Fibroblast of mammary gland (primary cell): ENCODE results near the gene RAB40B.
"Not testable (repeated sequence)": the region's sequence is repeated elsewhere in the genome, so short reads cannot be mapped to it uniquely, and the experiment has no call there.

ENCODE experiments used
- DNase-seq: peaks from one replicate; pipeline ENCODE4 v3.0.0-alpha.2; 2010; ENCODE audit warnings: low read depth
- H3K4me3 ChIP-seq: 2 replicates; pipeline ENCODE4 v1.5.1; 2011; ENCODE audit warnings: low read depth, mild to moderate bottlenecking, low read length, moderate library complexity; ENCODE audit not compliant: control insufficient read depth
- CTCF ChIP-seq: conservative IDR thresholded peaks from 2 replicates; pipeline ENCODE4 v1.5.1; 2011; ENCODE audit warnings: low read depth, low read length, inconsistent platforms; ENCODE audit not compliant: control insufficient read depth, insufficient read depth

The RAB40B gene, protein sequence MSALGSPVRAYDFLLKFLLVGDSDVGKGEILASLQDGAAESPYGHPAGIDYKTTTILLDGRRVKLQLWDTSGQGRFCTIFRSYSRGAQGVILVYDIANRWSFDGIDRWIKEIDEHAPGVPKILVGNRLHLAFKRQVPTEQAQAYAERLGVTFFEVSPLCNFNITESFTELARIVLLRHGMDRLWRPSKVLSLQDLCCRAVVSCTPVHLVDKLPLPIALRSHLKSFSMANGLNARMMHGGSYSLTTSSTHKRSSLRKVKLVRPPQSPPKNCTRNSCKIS

DNA sequence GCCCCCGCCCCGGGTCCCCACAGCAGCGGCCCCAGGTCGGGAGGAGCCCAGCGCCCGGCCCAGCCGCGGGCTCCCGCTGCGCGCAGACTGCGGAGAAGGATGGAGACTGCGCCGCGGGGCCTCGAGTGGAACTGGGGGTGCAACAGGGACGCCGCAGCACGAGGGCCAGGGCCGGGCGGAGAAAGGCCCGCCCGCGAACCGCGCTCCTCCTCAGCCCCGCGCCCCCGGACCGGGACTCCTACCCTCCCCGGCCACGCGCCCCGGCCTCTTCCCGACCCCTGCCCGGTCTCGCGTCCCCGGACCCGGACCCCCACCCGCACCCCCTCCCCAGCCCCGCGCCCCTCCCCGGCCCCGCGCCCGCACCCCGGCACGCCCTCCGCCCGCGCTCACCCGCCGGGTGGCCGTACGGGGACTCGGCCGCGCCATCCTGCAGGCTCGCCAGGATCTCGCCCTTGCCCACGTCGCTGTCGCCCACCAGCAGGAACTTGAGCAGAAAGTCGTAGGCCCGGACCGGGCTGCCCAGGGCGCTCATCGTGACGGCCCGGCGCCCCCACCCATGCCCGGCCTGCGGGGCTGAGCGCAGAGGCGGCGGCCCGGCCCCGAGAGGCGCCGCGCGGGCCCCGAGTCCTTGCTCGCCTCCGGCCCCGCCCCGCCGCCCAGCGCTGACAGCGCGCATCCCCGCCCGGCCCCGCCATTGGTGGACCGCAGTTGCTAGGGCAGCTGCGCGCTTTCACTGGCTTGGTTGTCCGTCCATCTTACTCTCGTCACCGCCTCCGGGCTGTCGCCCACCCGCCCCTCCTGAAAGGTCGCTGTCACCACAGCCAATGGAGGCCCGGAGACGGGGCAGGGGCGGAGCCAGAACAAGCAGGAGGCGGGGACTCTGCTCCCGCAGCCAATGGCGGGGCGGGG is at the start of gene RAB40B:
Gene RAB40B (minus strand): TSS at position 634 of the 909 bp plus-strand sequence. CDS start 102 bp downstream, at position 532.
- H3K4me3 ChIP-seq: peak within 1 kb of the TSS; percentile 53
- no peak for TF ChIP-seq CTCF
- peak; percentile 97 for DNase-seq

GRCh38 chr17:82745524-82745923 is 47.0 kb upstream of the RAB40B start:
- DNase-seq: no peak
- H3K4me3 ChIP-seq: no peak overlapping the region
- TF ChIP-seq CTCF: no peak

DNA sequence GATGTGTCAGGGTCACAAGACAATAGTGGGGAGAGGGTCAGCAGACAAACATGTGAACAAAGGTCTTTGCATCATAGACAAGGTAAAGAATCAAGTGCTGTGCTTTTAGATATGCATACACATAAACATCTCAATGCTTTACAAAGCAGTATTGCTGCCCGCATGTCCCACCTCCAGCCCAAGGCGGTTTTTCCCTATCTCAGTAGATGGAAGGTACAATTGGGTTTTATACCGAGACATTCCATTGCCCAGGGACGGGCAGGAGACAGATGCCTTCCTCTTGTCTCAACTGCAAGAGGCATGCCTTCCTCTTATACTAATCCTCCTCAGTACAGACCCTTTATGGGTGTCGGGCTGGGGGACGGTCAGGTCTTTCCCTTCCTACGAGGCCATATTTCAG is 46.2 kb upstream of the RAB40B start:
- not testable (repeated sequence) for DNase-seq, H3K4me3 ChIP-seq

- no peak overlapping the region for H3K4me3 ChIP-seq
- DNase-seq: no peak
- no peak for TF ChIP-seq CTCF
Measured at GRCh38 chr17:82743344-82744219, 45.1 kb upstream of the RAB40B start.

DNA sequence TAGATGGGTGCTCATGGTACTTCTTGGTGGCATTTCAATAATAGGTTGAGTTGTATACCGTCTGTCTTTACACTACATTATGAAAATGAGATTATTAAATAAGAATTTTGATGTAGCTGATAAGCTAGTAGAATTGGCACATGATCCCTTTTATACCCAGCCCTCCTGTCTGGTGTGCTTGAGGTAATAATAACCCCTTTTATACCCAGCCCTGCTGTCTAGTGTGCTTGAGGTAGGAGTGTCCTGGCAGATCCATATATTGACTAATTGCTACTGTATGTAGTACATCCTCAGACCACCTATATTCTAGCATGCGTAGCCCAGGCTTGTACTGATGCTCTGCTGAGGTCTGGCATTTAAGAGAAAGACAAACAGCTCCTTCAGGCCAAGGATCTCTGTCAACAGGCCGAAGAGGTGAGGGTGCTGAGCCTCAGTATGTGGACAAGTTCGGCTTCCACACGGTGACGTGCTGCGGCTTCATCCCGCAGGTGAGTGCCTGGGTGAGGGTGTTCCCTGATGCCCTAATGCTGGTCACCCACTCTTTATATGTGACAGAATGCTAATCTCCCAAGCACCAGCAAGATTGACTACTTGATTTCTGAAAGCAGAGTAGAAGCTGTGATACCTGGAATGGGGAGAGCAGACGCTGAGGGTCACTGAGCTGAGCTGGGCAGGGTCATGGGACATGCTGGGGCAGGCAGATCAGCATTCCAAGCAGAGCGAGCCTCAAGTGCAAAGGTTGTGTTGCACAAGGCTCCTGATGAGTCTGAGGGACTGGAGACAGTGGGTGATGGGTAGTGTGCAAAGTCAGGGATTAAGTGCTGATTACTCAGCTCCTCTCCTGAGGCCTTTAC is 42.6 kb upstream of the RAB40B start:
- TF ChIP-seq CTCF: no peak
- peak; percentile 29 for DNase-seq
- no peak overlapping the region for H3K4me3 ChIP-seq

GRCh38 chr17:82737967-82738877 is 39.7 kb upstream of the RAB40B start:
- DNase-seq: peak; percentile 74
- H3K4me3 ChIP-seq: no peak overlapping the region
- TF ChIP-seq CTCF: no peak
